Cardiac septum (tissue), 1 donor: Measurements from ENCODE around the gene NPHP4. TPM values are rescaled to one million over a fixed set of nuclear protein-coding genes. Genes with fewer than 3 reads are reported as not detected.
A peak's percentile ranks its signal among the peaks of the same experiment; 100 is the strongest.
"Not testable (repeated sequence)": the region's sequence is repeated elsewhere in the genome, so short reads cannot be mapped to it uniquely, and the experiment has no call there.

Experiments
- DNase-seq: peaks from one replicate; pipeline ENCODE4 v3.0.0-alpha.2; 2020; ENCODE audit warnings: low spot score
- intact Hi-C: fragments of 100-400 bp; cut with DNase I; formaldehyde crosslinking; loops from one replicate; pipeline ENCODE4 v1.14.0; 2022
- total RNA-seq: library from RNA; stranded (reverse); fragmentation: NEBNext Ultra II Directional; extraction: Animal tissue kit (Norgen Biotek cat#: 25700); gene quantifications from one replicate; pipeline ENCODE4 v1.2.1, GENCODE V29; 2021
- donor health status: DM: no; HTN: no; CAD: no.

The NPHP4 gene
- total RNA-seq, 1 donor from 2014 or later = 6.6 TPM

DNA sequence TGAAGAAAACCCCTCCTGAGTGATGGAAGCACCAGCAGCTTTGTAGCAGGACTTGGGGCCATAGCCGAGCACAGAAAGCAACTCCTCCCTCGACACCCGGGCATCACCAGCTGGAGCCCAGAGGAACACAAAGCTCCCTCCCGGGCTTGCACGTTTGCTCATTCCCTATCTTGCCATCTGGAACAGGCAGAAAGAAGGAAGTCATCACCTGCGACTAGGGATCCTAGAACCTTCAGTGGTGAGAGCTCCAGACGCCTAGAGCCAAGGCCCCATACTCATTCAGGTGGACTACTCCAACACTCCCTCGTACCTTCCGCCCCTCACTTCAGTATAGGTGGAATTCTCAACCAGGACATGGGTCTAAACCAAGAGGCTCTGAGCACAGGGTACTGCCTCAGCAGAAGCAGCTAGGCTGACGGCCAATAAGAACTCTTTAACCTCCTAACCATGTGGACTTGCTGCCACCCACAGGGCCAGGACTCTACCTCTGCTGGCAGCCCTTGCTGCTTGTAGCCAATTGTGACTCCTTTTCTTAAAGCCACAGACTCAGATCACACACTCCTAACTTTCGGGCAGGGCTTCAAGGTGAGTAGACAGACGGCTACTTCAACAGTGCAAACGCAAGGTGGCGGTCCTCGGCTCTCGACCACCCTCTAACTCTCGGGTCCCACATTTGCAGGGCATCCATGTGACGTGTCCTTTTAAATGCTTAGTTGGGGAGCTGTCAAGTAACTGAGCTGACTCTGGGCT, 65.4 kb downstream of the NPHP4 start:
- DNase-seq = peak; percentile 68
- intact Hi-C loops = no loop called here

DNA sequence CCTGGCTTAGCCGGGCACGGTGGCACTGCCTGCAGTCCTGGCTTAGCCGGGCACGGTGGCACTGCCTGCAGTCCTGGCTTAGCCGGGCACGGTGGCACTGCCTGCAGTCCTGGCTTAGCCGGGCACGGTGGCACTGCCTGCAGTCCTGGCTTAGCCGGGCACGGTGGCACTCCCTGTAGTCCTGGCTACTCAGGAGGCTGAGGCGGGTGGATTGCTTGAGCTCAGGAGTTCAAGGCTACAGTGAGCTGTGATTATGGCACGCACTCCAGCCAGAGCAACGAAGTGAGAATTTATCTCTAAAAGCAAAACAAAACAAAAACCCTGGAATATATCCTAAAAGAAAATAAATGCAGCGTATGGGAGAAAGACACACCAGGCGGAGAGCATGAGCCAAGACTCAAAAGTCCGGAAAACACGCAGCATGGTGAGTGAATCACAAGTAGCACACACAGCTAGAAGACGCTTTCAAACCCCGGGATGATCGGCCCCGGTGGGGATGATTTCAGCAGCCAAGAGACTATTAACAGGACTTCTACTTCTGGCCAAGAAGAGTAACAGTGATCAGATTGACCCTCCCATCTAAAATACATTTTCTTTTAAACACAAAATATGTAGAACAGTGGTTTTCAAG, 69.4 kb downstream of the NPHP4 start:
- DNase-seq = peak; percentile 55
- intact Hi-C loops = not testable (repeated sequence)

DNA sequence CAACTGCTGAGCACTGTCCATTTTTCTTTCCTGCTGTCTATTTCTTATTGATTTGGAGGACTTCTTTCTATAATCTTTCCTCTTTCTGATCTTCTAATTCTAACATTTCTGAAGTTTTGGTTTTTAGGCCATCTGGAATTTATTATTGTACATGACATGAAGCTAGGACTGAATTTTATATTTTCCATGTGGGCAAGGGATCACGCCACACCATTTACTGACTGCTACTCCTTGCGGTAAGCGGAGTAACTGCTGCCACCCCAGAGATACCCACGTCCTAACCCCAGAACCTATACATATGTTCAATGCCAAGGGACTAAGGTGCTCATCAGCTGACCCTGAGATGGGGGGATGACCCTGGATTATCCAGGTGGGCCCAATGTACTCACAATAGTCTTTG, 70.6 kb downstream of the NPHP4 start:
- DNase-seq = no peak
- intact Hi-C loops = no loop called here

DNA sequence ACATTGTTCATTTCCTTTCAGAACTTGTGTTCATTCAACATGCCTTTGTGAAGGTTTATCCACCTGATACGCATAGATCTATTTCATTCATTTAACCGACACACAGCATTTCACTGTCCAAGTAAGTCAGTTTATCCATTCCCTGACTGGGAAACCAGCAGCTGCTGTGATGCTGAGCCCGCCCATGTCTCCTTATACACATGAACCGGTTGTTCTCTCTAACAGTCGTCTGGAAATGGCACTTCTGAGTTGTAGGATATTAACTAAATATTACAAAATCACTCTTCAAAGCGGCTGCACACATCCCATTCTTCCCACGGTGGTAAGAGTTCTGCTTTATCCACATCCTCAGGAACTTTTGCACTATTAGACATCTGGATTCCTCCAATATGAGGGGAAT, 71.1 kb downstream of the NPHP4 start:
- intact Hi-C loops = no loop called here

DNA sequence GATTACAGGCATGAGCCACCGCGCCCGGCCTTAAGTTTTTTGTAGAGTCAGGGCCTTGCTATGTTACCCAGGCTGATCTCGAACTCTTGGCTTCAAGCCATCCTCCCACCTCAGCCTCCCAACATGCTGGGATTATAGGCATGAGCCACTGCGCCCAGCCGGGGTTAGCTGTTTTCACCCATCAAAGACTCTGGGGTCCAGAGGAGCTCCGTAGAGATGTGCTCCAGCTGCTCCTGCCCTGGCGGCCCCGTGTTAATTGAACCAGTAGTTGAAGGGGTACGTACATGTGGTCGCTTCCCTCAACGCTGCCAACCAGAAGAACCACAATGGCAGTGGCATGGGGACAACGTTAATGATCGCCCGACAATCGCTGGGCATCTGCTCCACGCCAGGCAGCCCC, 72.0 kb downstream of the NPHP4 start:
- DNase-seq = peak; percentile 60
- intact Hi-C loops = no loop called here

More for the DNA sequence above, 71.1 kb downstream of the NPHP4 start:
- peak; percentile 49 for DNase-seq

DNA sequence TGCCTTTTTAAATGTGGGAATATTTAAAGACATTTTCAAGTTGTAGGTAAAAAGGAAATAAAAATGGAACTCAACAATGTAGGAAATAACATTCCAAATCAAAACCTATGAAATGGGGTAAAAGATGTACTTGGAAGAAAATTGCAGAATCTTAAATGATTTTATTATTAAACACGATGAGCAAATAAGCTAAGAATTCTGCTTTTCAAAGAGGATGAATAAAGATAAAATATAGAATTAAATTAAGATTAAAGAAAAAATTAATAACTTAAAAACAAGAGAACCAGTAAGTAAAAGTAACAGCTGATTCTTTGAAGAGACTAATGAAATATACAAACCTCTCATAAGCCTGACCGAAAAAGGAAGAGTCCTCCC, 74.0 kb downstream of the NPHP4 start:
- intact Hi-C loops = loop anchor here (5.0 kb wide), 1 partner anchor 406 kb away; no protein-coding TSS in a partner anchor
- no peak for DNase-seq

DNA sequence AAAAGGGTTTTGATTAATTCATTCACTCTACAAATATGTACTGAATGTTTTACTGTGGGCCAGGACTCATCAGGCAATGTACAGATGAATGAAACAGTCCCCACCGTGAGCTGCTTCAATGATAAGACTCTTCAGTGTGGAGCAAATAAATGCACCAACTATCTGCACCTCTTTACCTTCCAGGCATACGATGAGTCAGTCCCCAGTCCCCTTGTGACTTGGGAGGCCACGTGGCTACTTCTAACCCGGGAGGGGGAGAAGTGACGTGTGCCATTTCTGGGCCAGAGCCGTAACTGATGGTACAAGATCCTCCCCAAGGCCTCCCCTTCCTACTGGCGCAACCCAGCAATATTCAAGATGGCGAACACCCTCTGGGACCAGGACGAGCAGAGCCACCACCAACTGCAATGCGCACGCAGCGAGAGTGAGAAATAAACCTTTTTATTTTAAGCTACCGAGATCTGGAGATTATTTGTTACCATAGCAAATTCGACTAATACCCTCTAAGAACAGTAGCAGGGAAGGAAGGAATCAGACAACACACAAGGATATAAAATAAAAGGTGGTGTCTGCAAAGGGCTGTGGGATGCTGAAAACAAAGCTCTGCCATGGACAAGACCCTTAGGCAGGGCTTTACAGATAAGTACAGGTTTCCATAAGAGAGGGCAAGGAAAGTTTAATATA, 74.5 kb downstream of the NPHP4 start:
- intact Hi-C loops = loop anchor here (5.0 kb wide), 1 partner anchor 405 kb away; no protein-coding TSS in a partner anchor

DNA sequence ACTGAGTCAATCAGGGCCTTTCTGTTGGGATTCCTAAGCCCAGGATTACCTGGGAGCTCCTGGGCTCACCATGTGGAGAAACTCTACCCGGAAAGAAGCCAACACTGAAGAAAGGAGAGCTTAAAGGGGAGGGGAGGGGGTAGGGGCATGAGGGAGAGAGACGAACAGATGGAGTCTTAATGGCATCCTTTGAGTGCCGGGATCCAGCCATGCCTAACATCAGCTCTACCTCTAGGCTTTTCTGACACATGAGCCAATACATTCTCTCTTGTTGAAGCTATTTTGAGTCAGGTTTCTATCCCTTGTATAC, 75.0 kb downstream of the NPHP4 start:
- intact Hi-C loops = loop anchor here (5.0 kb wide), 1 partner anchor 405 kb away; no protein-coding TSS in a partner anchor
- DNase-seq = no peak

More for the DNA sequence above, 74.5 kb downstream of the NPHP4 start:
- no peak for DNase-seq

DNA sequence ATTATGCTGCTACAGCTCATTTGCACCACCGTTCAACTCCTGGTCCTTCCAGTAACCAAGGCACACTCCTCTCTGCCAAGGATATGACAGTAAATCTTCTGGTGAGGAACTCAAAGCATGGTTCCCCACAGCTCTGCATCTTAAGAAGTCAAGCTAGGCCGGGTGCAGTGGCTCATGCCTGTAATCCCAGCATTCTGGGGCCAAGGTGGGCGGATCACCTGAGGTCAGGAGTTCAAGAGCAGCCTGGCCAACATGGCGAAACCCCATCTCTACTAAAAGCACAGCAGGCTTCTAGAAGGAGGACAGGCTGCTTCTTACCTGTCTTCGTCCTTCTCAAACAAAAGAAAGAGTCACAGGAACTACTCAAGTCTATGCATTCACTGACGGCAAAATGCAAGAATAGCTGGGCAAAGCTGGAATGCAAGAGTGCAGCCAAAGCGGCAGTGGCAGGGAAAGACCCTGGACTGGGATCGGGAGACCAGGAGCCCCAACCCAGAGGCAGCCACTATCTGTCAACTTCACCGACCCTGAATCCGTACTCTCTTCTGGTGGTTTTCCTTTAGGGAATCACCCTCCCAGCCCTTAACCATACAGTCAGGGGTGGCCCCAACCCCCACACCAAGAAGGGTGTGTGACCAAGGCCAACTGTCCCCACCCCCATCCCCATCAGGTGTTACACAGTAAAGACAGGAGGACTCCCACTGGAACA, 75.5 kb downstream of the NPHP4 start:
- no peak for DNase-seq
- intact Hi-C loops = loop anchor here (5.0 kb wide), 1 partner anchor 404 kb away; no protein-coding TSS in a partner anchor

DNA sequence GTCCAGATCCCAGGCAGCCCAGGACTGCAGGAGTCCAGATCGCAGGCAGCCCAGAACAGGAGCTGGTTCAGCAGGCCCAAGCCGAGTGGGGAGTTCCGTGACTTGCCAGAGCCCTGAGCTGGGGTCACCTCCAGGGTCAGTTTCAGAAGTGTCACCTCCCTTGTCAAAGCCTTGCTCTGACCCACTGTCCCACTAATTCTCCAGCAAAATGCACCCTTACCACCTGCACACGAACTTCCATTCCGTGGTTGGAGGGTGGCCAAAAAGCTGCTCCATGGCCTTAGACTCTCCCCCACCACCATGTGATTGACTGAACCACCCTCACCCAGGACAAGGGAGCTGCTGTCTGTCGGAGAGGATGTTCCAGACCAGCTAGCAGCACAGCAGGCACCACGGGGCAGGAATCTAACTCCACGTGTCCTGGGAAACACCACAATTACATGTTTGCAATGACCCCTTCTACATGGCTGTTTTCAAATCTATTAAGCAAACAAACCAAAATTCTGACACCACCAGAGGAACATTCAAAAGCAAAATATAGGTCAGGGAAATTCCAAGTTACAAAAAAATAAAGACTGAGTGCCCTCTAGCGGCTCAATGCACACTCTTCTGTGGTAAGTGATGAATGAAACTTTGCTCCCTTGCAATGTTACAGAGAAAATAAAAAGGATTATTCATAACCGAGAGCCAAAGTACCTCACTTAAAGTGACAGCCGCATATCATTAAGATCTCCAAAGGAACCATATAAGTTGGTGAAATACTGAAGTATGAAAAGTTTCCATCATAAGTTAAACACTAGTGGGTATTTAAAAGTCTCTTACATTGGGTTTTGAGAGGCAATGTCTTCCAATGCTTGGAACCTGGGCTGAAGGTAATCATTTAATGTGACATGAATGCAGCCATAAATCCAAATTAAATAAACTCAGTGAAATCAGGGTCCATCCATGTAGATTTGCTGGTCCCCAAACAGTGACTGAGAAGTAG, 76.3 kb downstream of the NPHP4 start:
- intact Hi-C loops = loop anchor here (5.0 kb wide), 1 partner anchor 404 kb away; no protein-coding TSS in a partner anchor
- DNase-seq = peak; percentile 41

DNA sequence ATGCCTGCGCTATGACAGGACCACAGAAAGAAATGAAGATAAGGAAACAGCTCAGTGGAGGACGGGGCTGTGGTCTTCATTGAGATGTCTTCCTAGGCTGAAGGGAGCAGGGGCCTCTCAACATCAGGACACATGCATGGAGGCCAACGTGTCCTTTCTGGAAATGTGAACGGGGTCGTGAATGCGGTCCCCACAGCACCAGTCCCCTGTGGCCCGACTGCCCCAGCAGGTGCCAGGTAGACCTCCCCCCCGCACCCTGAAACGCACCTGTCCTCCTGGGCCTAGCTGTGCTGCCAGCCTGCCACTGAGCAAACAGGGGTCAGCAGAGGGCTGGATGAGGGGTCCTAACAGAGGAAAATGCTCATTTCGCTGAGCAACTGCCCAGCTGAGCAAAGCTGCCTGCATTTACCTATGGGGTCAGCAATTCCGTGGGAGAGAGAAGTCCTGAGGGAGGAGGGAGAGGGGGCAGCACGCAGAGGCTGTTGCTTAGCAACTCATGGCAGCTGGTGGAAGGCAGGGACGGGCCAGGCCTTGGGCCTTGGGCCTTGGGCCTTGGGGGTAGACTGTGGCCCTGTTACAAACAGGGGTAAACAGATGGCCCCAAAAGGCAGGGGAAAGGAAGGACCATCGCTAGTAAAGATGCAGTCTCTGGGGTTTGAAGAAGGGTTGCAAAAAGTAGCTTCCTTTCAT, 77.4 kb downstream of the NPHP4 start:
- intact Hi-C loops = loop anchor here (5.0 kb wide), 1 partner anchor 403 kb away; no protein-coding TSS in a partner anchor
- DNase-seq = peak; percentile 17

DNA sequence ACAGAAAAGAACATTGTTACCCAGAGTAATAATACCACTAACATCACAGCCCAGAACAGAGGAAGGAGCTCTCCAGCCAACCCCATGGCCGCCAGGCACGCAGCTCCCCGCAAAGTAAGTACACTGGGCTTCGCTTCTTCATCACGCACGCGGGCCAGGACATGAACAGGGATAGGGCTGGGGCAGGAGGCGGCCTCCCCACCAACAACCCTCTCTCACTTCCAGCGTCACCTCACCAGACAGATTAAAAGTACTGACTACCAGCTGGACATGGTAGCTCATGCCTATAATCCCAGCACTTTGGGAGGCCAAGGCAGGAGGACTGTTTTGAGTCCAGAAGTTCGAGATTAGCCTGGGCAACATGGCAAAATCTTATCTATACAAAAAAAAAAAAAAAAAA, 78.3 kb downstream of the NPHP4 start:
- intact Hi-C loops = no loop called here

DNA sequence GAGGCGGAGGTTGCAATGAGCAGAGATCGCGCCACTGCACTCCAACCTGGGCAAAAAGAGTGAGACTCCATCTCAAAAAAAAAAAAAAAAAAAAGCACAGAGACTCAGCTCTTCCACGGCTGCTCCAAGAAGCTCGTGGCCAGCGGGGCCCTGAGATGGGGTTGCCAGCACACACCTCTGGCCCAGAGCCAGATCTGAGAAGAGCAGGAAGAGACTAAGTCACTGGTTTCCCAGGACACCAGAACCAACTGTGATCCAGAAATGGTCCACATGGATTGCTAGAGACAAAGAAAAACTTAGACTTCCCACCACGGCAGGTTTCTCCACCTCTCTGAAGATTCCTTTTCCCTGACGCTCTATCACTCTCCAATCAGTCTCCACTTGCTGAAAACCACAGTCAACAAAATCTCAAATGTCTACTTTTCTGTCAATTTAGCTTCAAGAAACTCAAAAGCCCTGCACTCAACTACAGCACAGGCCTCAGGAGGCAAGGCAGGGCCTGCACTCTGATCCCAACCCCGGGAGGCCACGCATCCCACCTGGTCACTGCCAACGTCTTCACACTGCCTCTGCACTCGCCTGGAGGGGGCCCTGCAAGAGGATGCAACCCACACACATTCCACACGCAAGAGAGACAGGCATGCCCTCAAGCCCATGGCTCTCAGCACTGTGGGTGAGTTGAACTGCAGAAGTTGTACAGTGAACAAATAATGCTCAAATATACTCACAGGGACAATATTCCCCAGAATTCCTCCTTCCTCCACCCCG, 79.0 kb downstream of the NPHP4 start:
- intact Hi-C loops = no loop called here
- peak; percentile 62 for DNase-seq

More for the DNA sequence above, 78.3 kb downstream of the NPHP4 start:
- peak; percentile 60 for DNase-seq

DNA sequence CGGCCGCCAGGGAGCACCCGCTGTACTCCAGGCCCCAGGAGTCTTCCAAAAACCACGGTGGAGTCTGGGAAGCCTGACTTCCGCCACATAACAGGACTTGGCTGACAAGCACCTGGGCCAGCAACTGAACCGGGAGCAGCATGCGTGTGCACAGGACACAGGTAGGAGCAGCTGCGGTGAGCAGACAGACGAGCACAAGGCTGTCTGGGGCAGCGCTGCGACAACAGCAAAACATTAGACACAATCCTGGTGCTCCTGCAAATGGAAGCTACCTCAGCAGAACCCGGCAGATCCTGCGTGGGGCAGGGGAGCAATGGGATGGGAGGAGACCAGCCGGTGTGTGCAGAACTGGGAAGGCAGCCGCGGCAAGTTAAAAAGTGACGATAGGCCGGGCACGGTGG, 80.4 kb downstream of the NPHP4 start:
- peak; percentile 17 for DNase-seq
- intact Hi-C loops = no loop called here

DNA sequence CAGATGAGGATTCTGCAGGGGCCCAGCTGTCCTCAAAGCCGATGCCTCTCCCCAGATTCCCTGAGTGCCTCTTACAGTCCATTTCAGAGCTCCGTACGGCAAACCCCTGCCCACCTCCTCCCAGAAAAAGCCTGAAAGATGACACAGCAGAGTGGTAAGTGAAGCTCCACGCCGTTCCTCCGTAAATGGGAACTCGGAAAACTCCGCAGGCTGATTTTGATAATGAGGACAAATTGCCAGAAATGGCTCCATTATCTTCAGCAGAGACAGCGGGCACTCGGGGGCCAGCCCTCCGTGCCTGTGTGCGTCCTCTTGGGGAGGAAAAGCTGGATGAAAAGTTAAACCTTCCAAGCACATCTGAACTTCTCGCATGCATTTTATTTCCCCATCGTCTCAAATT, 81.1 kb downstream of the NPHP4 start:
- intact Hi-C loops = no loop called here
- DNase-seq = peak; percentile 22

DNA sequence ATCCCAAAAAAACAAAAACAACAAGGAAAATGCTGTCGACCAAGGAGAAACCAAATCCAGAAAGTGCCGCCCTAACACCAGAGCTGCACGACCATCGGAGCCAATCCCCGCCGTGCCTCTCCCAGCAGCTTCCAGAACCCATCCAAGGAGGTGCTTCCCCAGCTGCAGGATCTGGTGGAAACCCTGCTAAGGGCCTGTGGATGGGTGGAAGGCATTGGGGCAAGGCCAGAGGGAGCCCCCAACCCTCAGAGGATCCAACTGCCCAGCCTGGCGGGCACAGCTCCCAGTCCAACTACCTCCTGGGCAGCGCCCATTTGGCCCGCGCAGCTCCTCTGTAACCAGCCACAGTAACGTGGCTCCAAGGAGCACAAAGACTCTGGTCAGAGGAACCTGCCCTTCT, 81.6 kb downstream of the NPHP4 start:
- DNase-seq = peak; percentile 39
- intact Hi-C loops = no loop called here

DNA sequence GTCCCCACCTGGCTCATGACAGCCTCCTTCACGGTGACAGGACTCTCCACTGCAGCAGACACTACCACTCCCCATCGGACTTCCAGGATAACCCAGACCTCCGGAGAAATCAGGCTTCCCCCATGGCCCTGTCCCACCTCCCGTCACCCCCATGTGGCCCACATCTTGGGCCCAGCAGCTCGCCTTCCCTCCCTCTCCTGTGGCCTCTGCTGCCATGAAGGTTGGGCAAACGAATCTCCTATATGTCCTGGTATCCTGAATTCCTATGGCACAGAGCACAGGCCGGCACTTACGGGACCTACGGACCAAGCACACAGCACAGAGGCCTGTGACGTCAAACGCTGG, 82.0 kb downstream of the NPHP4 start:
- no peak for DNase-seq
- intact Hi-C loops = no loop called here
